Breast epithelium (tissue), 3 donors: ENCODE results near the gene C12orf57.

Source experiments
- CTCF ChIP-seq, 3 donors: fragments of 450-650 bp; IDR thresholded peaks; one replicate each; pipeline ENCODE4 v1.5.1; 2016 to 2017; ENCODE audit warnings: antibody characterized with exemption in 3 of 3, mild to moderate bottlenecking in 3 of 3, moderate library complexity in 3 of 3
- POLR2A ChIP-seq: fragments of 450-650 bp; IDR thresholded peaks from one replicate; pipeline ENCODE4 v1.6.1; 2016; ENCODE audit warnings: antibody characterized with exemption, mild to moderate bottlenecking, moderate library complexity

- TF ChIP-seq CTCF (IDR thresholded peaks at IDR 0.05) = no peak
- TF ChIP-seq POLR2A = no peak
Measured at GRCh38 chr12:6977653-6978052, 33.8 kb downstream of the C12orf57 start.
